GM18909 (cell line): ENCODE data around the gene PARG.
"Not testable (repeated sequence)": the region's sequence is repeated elsewhere in the genome, so short reads cannot be mapped to it uniquely, and the experiment has no call there.

Experiments used
- ATAC-seq: cut with Tn5 transposase; IDR thresholded peaks from one replicate; pipeline ENCODE4 v1.9.1; 2021; ENCODE audit warnings: mild to moderate bottlenecking; ENCODE audit not compliant: unreplicated experiment, poor library complexity

PARG gene

DNA sequence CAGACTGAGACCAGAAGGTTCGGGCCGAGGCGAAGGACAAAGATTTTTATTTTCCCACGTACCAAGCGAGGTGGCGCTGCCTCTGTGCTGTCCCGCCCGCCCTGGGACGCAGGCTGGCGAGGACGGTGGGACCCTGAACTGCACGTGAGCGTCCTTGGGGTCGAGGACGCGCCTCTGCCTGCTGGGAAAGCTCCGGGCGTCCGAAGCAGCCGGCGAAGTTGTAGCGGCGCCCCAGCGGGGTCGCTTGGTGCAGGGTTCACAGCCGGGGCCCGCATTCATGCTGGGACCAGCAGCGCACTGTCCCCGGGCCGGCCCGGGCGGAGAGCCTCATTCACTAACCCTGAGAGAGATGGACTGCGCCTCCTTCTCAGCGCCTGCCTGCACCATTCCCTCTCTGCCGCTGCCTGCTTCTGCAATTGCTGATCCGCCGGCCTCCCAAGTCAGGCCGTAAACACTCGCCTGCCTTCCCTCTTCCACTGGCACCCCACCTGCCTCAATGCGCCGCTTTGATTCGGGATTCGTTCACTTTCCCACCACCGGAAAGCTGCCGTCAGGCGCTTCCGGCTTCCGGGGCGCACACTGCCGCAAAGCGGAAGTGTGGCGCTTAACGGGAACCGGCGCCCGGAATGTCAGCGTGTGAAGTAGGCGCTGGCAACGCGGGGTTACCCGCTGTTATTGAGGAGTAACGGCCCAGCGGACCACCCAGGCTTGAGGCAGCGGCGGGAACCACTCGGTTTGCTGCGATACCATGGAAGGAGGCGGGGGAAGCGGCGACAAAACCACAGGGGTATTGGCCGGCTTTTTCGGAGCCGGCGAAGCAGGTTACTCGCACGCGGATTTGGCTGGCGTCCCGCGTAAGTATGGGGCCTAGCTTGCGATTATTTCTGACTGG, at the start of gene PARG, which contains the start of gene TIMM23B:
Gene PARG, minus strand, starts transcription at position 581 of the 892 bp plus-strand sequence. Its CDS starts 302 bp downstream, at position 279.
Gene TIMM23B, plus strand, starts transcription at position 607 of the 892 bp plus-strand sequence. Its CDS starts 142 bp downstream, at position 749.
- ATAC-seq, result peak; percentile 76

DNA sequence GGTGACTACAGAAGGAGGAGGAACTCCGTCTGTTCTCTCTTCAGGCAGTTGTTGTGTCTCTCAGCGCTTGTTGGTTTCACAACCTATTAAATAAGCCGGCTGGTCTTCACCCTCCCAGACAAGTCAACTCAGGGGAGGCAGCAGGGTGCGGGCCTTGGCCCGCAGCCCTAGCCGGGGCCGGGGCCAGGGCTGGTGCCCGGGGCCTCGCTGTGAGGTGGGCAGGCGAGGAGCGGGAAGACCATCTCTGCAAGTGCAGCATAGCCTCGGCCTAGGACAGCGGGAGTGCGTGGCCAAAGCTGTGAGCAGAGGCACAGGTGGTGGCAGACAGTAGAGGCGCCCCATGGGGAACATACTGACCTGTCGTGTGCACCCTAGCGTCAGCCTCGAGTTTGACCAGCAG, 46.5 kb upstream of the PARG start, which contains the start of gene AGAP6:
Gene AGAP6, plus strand, starts transcription at position 31 of the 400 bp plus-strand sequence. Its CDS starts 310 bp downstream, at position 341.
- not testable (repeated sequence) for ATAC-seq

DNA sequence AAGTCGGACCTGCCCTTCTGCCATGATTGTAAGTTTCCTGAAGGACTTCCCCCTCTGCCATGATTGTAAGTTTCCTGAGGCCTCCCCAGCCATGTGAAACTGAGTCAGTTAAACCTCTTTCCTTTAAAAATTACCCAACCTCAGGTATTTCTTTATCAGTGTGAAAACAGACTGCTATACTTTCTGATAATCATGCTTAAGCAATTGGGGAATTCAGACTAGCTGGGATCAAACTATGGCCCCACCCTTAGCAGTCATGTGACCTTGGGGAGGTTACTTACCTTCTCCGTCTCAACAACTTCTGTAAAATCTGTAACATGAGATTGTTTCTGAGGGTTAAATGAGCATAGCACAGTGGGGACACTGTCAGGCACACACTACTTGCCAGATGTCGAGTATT, 45.4 kb upstream of the PARG start:
- ATAC-seq, result not testable (repeated sequence)

DNA sequence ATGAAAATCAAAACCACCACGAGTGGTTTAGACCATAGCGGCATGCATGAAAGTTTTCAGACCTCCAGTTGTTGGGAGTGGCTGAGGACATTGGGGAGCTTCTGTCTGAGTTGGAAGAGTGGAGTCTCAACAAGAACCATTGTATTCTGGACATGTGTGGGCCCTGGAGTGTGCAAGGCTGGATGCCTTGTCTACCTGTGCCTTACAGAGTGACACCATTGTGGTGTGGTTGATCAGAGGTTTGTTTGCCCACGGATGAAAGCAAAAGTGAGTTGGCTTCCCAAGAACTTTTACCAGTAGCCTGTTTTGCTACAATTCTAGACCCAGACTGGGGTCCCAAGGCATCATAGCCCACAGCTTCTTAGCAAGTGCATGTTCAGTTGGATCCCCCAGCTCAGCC, 35.9 kb upstream of the PARG start:
- not testable (repeated sequence) for ATAC-seq

DNA sequence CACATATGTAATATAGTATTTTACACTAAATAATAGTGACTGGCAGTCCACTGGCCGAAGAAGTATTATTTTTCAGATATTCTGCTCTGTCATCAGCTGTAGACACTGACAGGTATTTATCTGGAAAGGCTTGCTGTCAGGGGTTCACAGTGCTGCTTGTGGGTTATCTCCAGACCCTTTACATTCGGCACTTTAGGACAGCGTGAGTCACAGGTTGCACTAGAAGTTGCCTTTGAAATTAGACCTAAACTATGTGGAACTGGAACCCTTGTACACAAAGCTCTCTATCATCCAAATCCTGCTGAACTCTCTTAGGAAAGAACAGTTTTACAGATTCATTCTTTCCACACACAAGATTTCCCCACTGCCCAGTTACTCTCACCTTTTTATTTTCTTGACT, 30.3 kb upstream of the PARG start:
- ATAC-seq, result not testable (repeated sequence)

DNA sequence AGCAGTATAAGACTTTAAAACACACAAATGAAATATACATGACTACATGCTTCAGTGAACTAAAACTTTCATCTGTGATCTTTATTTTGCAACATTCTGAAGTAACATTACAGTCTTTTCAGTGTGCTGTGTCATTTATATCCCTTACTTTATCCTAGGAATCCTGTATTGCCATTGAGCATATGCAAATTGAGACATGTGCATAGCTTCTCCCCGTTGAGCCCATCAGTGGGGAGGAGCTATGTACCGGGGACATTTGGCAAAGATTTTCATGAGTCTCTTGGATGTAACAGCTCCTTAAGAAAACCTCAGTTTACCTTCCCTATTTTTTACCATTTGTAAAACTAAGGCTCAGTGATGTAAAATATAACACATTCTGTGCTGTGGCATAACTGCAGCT, 29.6 kb upstream of the PARG start:
- not testable (repeated sequence) for ATAC-seq

DNA sequence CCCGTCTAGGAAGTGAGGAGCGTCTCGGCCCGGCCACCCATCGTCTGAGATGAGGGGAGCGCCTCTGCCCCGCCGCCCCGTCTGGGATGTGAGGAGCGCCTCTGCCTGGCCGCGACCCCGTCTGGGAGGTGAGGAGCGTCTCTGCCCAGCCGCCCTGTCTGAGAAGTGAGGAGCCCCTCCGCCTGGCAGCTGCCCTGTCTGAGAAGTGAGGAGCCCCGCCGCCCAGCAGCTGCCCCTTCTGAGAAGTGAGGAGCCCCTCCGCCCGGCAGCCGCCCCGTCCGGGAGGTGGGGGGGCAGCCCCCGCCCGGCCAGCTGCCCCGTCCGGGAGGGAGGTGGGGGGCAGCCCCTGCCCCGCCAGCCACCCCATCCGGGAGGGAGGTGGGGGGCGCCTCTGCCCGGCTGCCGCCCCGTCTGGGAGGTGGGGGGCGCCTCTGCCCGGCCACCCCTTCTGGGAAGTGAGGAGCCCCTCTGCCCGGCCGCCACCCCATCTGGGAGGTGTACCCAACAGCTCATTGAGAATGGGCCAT, 28.6 kb upstream of the PARG start:
- ATAC-seq, result not testable (repeated sequence)

DNA sequence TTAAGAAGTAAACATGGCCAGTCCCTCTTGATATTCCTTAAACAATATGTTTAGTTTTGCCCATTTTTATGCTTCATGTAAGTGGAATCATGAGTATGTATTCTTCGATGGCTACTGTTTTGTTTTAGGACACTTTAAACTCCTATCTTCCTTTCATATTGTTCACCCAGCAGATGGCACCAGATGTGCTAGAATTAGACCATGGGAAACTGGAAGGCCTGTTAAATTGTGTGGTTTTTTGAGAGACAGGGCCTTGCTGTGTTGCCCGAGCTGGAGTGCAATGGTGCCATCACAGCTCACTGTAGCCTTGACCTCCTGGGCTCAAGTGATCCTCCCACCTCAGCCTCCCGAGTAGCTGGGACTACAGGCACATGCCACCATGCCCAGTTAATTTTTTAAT, 11.3 kb upstream of the PARG start:
- not testable (repeated sequence) for ATAC-seq

DNA sequence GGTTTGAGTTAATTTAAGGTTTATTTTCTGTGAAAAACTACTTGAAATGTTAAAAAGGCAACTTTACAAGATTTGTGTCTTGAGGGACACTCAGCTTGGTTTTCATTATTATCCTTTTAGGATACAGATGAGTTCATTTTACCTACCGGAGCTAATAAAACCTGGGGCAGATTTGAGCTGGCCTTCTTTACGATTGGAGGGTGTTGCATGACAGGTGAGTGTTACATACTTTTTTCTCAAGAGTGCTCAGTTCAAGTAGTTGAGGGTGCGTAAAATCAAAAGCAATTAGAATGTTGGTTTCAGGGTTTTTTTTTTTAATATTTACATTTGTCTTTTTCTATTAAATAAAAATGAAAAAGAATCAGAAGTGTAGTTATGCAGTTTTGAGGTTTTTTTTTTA, 10.2 kb upstream of the PARG start:
- ATAC-seq, result not testable (repeated sequence)

DNA sequence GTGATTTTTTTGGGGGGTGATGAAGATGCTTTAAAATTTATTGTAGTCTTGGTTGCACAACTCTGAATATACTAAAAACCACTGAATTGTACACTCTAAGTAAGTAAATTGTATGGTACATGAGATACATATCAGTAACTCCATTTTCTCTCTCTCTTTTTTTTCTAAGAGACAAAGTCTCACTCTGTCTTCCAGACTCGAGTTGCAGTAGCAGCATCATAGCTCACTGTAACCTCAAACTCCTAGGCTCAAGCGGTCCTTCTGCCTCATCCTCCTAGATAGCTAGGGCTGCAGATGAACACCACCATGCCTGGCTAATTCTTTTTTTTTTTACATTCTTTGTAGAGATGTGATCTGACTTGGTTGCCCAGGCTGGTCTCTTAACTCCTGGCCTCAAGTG, 6.9 kb upstream of the PARG start:
- ATAC-seq, result not testable (repeated sequence)

DNA sequence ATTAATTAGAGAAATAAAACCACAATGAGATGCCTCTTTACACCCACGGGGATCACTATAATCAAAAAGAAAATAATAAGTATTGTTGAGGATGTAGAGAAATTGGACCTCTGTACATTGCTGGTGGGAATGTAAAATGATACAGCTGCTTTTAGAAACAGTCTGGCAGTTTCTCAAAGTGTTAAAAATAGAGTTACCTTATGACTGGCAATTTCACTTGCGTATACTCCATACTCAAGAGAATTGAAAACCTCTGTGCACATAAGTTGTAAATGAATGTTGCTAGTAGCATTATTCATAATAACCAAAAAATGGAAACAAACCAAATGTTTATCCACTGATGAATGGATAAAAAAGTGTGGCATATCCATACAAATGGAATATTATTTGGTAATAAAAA, 6.3 kb upstream of the PARG start:
- not testable (repeated sequence) for ATAC-seq

DNA sequence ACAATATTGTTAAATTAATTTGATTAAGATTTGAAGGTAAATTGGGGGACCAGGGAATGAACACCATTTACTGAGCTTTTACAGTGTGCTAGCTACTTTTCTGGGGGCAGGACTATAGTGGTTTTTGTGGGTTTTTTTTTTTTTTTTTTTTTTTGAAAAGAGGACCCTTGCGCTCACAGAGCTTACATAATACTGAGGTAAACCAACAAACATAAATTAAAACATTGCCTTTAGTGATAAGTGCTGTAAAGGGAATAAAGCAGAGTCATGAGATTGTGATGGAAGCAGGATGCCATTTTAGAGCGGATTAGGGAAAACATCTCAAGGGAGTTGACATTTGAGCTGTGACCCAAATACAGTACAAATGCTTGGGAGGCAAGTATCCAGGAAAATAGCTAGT, 1.8 kb upstream of the PARG start:
- not testable (repeated sequence) for ATAC-seq

DNA sequence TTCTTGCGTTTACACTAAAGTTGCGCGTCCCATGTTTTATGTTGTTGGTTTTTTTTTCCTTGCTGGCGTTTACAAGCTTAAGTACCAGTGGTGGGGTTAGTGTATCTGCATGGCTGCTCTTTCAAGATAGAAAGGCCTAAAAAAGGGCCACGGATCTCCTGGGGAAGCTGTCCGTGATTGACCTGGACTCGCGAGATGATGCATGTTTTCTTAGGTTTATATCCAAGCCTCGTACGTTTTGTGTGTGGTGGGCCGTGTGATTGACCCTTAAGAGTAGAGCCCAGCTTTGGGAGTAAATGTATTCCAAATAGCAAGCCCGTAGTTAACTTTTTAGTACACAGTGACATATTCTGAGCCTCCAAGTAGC, 495 bp upstream of the PARG start:
- peak; percentile 16 for ATAC-seq

DNA sequence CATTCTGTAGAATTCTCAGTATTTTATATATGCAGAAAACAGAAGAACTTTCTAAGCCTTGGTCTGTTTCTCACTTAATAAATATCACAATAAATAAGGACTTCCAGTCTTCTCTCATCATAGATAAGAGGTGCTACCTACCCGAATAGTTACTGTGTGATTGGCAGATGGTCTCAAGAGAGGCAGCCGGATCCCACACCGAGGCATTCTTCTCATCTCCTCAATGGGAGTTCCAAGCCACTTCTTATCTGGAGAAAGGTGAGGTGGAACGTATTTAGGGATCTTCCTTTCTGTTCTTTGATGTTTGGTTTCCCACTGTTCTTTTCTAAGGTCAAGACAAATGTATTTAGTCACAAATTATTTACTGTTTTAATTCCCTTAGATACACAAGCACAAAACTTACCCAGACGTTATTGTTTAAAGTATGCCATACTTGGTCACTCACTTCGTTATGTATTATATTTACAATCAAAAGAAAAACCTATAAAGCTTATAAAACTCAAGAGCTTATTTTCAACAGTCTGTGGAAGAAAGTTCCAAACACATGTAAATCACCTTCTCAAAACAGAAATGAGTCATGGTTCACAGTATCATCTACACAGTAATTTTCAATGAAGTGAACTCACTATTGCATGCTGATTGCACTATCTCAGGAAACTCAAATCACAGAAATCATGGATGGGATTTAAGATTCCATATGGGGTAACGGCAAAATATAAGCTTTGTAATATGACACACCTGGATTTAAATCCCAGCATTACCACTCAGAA, 9.7 kb downstream of the PARG start:
- ATAC-seq, result not testable (repeated sequence)

DNA sequence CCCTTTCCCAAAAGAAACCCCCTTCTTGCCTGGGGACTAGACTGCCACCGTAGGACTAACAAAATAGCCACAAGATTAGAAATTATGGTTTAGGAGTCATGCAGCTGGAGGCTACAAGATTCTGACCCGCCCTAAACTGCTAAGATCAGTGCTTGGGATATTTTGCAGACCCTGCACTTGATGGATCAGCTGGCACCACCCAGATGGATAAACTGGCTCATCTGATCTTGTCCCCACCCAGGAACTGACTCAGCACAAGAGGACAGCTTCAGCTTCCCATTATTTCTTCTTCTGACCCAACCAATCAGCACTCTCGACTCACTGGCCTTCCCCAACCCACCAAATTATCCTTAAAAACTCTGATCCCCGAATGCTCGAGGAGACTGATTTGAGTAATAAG, 10.6 kb downstream of the PARG start:
- not testable (repeated sequence) for ATAC-seq

DNA sequence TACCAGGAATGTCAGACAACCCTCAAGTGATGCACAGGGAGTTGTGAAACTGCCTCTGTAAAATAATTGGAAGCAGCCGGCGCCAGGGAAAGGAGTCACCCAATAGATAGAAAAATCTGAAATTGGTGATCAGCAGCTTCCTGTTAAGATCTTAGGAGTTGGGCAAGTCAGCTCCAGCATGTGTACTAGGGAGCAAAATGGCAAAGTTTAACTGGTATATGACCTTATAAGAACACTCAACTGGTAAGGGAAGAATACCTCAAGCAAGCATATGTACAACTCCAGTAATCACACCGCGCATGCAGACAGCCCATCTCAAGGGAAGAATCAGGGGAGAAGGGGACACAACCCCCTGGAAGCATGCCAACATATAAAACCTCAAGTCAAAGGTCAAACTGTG, 18.3 kb downstream of the PARG start:
- ATAC-seq, result not testable (repeated sequence)

DNA sequence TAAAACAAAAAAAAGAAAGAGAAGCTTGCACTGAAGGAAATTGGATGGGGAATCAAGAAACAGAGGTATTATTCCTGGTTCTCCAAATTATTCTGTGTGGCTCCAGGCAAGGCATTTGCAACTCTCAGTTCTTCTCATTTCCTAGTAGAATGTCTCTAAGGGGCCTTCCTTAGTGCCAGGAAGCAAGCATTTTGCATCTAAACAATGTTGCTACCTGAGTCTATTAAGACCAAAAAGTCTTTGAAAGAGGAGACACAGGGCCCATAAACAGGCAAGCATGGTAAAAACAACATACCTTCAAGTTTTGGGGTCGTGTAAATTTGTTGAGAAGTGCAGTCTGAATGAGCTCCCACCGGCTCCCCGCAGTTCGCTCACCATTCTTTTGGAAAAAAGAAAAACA, 19.8 kb downstream of the PARG start:
- not testable (repeated sequence) for ATAC-seq

DNA sequence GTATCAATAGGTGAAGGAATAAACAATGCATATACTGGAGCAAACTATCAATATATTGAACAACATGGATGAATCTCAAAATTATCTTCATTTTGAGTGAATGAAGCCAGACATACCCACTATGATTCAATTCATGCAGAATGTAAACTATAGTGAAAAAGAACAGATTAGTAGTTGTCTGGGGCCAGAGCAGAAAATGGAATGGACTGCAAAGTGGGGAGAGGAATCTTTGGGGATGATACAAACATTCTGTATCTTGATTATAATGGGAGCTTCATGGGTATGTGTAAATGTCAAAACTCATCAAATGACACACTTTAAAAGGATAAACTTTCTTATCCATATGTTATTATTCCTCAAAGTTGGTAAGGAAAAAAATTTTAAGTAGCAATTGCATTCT, 23.9 kb downstream of the PARG start:
- not testable (repeated sequence) for ATAC-seq

DNA sequence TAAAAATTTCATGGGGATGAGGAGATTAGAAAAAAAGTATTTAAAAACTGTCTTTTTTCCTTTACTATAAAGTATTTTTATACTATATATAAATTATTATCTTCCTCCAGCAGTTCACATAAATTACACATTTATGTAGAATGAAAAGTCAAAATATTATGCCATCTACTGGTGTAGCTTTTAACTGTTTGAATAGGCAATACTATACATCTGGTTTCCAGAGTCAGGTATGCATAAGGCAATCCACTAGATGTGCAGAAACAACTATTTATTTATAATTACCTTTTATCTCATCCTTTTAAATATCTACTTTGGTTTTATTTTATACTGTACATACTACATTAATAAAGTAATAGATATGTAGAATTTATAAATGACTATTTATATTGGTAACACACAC, 25.4 kb downstream of the PARG start:
- ATAC-seq, result not testable (repeated sequence)

DNA sequence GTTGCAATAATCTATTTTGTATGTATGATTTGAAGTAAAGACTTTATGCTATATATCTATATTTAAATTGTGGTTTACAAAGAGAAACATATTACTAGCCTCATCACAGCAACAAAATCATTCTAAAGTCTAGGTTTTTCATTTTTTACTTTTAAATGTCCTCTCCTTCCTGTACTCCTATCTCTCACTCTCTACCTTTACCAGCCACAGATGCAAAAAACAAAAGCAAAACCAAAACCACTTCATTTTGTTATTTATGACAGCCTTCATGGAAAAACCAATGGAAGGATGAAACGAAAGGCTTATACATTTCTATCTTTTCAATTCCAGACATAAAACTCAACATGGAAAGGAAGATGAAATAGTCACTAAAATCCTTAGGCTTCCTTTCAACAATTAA, 31.5 kb downstream of the PARG start:
- ATAC-seq, result not testable (repeated sequence)
